ENCODE results near the gene THEM4. TPM values are rescaled to one million over a fixed set of nuclear protein-coding genes. Genes with fewer than 3 reads are reported as not detected.
A peak's percentile ranks its signal among the peaks of the same experiment; 100 is the strongest.

THEM4 gene
- total and polyA plus RNA-seq, 2 experiments from 2014 or later: 13.4 to 20.4 TPM

GRCh38 chr1:151846686-151847237, 62.5 kb downstream of the THEM4 start (continued):
- no peak for TF ChIP-seq ZNF462 (CRISPR knock-in tag; IDR thresholded peaks at IDR 0.05)
- TF ChIP-seq NANOG (IDR thresholded peaks at IDR 0.05; ENCODE audit: borderline replicate concordance): no peak
- TF ChIP-seq EZH2 (IDR thresholded peaks at IDR 0.05; ENCODE audit: low read depth, unreplicated experiment): no peak
- no peak for TF ChIP-seq CTCF (conservative IDR thresholded peaks at IDR 0.05; ENCODE audit: low read depth in 2 of 2)

- H3K4me1 Mint-ChIP-seq: peaks cover 14% of the 10 kb centered on the region
- DNase-seq (ENCODE audit: low spot score): peak; percentile 33
- peak overlapping the region; percentile 20; the same call in 1 of the 2 replicates for H3K4me2 ChIP-seq
- no peak for TF ChIP-seq ZNF462 (CRISPR knock-in tag; IDR thresholded peaks at IDR 0.05)
- TF ChIP-seq ETS1 (IDR thresholded peaks at IDR 0.05): no peak
Measured at GRCh38 chr1:151846062-151846568, 63.2 kb downstream of the THEM4 start.

More at GRCh38 chr1:151846062-151846568, 63.2 kb downstream of the THEM4 start:
- 0 out of 2 replicates have a peak, but pooled peaks cover 4% of the 10 kb centered on the region for H3K4me1 ChIP-seq (ENCODE audit: insufficient read depth)
- no peaks in the 10 kb centered on the region for H3K9me2 ChIP-seq (ENCODE audit: insufficient read depth)
- no peak overlapping the region for H3K27ac ChIP-seq (ENCODE audit: low read depth)
- H4K20me1 ChIP-seq (replicated peaks; ENCODE audit: insufficient read depth): no peaks in the 10 kb centered on the region
- H3F3A ChIP-seq (replicated peaks; ENCODE audit: low read depth): no peaks in the 10 kb centered on the region
- no peak overlapping the region for H2AFZ ChIP-seq
- Mint-ChIP-seq H3K27ac (no peak overlapping the region; the same call in 1 of the 2 replicates), H3K27me3 (ENCODE audit: insufficient read depth, low read depth, poor library complexity) (peaks cover 7% of the 10 kb centered on the region), H3K4me3 (no peak overlapping the region), H3K36me3 (ENCODE audit: low read depth) (no peaks in the 10 kb centered on the region; the same call in 2 of the 3 replicates), H3K9me3 (no peaks in the 10 kb centered on the region)
- H3K36me3 ChIP-seq (ENCODE audit: insufficient read depth): no peaks in the 10 kb centered on the region
- H3K27me3 ChIP-seq (ENCODE audit: insufficient read depth): peaks cover 10% of the 10 kb centered on the region
- peak; percentile 90 for ATAC-seq
- H3K4me3 ChIP-seq: no peak overlapping the region
- no peaks in the 10 kb centered on the region for H3K79me2 ChIP-seq (replicated peaks; ENCODE audit: insufficient read depth)
